NCI-H1417 (cell line): ENCODE measurements around the gene SPRY1.

Source experiments
- DNase-seq, 3 experiments: peaks; one replicate each; lab custom pipeline; 2025; lab: John Stamatoyannopoulos, UW

Gene SPRY1

GRCh38 chr4:123396307-123397143, at the start of gene SPRY1:
Gene SPRY1 (plus strand): TSS chr4:123396795. CDS start chr4:123401592, 4,797 bp downstream.
- DNase-seq, result peak; percentile 75 to 91 (median 87)

- no peak for DNase-seq
Measured at GRCh38 chr4:123346951-123347350, 49.6 kb upstream of the SPRY1 start.

- DNase-seq, result no peak
Measured at GRCh38 chr4:123348946-123349345, 47.6 kb upstream of the SPRY1 start.

GRCh38 chr4:123349421-123350190, 47.0 kb upstream of the SPRY1 start:
- no peak for DNase-seq

- DNase-seq, result peak in 2 of 3 experiments; percentile 31 to 68
Measured at GRCh38 chr4:123350191-123350544, 46.4 kb upstream of the SPRY1 start.

GRCh38 chr4:123350726-123351125, 45.9 kb upstream of the SPRY1 start:
- no peak for DNase-seq

- DNase-seq, result no peak
Measured at GRCh38 chr4:123351713-123352112, 44.9 kb upstream of the SPRY1 start.

GRCh38 chr4:123352240-123352945, 44.2 kb upstream of the SPRY1 start:
- DNase-seq, result no peak

- no peak for DNase-seq
Measured at GRCh38 chr4:123352966-123353365, 43.6 kb upstream of the SPRY1 start.

GRCh38 chr4:123353656-123354055, 42.9 kb upstream of the SPRY1 start:
- no peak for DNase-seq

- no peak for DNase-seq
Measured at GRCh38 chr4:123354701-123355100, 41.9 kb upstream of the SPRY1 start.

- no peak for DNase-seq
Measured at GRCh38 chr4:123356921-123357320, 39.7 kb upstream of the SPRY1 start.

GRCh38 chr4:123359449-123360315, 36.9 kb upstream of the SPRY1 start:
- no peak for DNase-seq

- DNase-seq, result peak in 1 of 3 experiments; percentile 3
Measured at GRCh38 chr4:123361195-123361861, 35.3 kb upstream of the SPRY1 start.

GRCh38 chr4:123362103-123362502, 34.5 kb upstream of the SPRY1 start:
- no peak for DNase-seq

GRCh38 chr4:123363729-123364128, 32.9 kb upstream of the SPRY1 start:
- no peak for DNase-seq

- no peak for DNase-seq
Measured at GRCh38 chr4:123364906-123365305, 31.7 kb upstream of the SPRY1 start.

GRCh38 chr4:123365412-123365811, 31.2 kb upstream of the SPRY1 start:
- no peak for DNase-seq

GRCh38 chr4:123366144-123366748, 30.3 kb upstream of the SPRY1 start:
- DNase-seq, result no peak

- no peak for DNase-seq
Measured at GRCh38 chr4:123378794-123379193, 17.8 kb upstream of the SPRY1 start.

GRCh38 chr4:123379392-123379791, 17.2 kb upstream of the SPRY1 start:
- DNase-seq, result no peak
